Skin of body (tissue), 2 donors: ENCODE measurements around the gene CRIP1. TPM values are rescaled to one million over a fixed set of nuclear protein-coding genes. Genes with fewer than 3 reads are reported as not detected.

ENCODE experiments used
- DNase-seq: peaks from one replicate; lab custom pipeline; 2025; lab: John Stamatoyannopoulos, UW
- total RNA-seq: library from RNA; depleted of rRNA; stranded (reverse); fragments of >200 nt; gene quantifications from one replicate; pipeline ENCODE4 v1.2.3, GENCODE V29; 2014

The CRIP1 gene
- total RNA-seq, 1 donor from 2014 or later: 10.5 TPM

DNA sequence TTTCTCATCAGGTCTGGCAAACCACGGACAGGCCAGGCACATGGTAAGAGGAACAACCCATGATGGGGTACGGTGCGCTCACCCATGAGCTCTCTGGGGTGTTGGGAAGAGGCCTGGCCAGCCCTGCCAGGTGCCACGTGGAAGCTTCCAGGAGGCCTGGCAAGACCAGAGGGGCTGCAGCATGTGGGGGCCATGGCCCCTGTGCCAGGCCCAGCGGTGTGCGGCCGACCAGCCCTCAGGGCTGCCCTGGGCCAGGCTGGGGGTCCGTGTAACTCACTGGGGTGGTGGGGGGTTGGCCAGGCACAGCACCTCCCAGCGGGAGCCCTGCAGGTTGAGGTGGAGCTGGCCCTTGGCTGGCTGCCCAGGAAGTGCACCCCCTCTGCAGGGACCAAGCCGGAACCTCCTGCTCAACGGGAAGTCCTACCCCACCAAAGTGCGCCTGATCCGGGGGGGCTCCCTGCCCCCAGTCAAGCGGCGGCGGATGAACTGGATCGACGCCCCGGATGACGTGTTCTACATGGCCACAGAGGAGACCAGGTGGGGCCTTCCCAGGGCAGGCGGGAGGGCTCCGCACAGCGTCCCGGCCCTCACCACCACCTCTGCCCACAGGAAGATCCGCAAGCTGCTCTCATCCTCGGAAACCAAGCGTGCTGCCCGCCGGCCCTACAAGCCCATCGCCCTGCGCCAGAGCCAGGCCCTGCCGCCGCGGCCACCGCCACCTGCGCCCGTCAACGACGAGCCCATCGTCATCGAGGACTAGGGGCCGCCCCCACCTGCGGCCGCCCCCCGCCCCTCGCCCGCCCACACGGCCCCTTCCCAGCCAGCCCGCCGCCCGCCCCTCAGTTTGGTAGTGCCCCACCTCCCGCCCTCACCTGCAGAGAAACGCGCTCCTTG lies 17.0 kb upstream of the CRIP1 start:
- DNase-seq: no peak

DNA sequence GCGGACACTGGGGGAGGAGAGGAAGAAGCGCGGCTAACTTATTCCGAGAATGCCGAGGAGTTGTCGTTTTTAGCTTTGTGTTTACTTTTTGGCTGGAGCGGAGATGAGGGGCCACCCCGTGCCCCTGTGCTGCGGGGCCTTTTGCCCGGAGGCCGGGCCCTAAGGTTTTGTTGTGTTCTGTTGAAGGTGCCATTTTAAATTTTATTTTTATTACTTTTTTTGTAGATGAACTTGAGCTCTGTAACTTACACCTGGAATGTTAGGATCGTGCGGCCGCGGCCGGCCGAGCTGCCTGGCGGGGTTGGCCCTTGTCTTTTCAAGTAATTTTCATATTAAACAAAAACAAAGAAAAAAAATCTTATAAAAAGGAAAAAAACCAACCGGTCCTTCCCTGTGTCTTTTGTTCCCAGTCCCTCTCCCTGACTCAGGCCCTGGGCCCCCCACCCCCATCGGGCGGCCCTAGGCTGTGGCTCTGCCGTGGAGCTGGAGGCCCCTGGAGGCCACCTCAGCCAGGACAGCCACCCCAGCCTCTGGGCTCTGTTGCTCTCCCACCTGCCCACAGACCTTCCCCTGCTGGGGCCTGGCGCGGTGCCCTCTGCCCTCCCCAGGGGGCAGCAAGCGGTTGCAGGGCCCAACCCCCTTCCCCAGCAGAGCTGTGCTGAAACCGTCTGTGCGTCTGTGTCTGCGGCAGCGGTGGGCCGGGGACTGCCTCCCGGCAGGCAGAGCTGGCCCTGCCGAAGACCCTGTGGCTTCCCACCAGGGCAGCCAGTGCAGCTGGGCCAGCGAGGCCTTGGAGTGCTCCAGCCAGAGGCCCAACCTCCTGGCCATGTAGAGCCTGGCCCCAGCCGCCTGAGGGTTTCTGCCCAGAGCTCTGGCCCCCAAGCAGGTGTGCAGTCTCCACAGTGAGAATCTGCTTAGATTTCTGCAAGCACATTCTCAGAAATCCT lies 16.1 kb upstream of the CRIP1 start:
- no peak for DNase-seq

DNA sequence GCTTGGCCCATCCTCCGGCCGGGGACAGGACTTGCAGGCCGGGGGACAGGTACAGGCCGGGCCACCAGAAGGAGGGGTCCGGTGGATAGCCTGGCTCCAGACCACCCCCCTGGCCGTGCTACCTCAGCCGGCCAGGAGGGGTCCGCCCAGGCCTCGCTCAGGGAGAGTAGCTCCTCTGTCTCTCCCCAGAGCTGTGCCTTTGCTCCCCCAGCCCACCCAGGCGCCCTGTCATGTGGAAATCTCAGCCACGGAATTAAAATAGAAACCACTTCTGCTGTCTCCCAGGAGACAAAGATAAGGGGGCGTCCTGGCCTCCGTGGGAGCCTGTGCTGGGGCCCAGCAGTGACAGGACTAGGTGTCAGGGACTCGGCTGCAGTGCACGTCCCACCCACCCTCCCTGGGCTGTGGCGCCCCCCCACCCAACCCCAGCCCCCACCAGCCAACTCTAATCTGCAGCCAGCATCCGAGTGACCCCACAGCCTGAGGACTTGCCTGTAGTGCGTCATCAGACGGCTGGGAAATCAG lies 15.3 kb upstream of the CRIP1 start:
- no peak for DNase-seq

DNA sequence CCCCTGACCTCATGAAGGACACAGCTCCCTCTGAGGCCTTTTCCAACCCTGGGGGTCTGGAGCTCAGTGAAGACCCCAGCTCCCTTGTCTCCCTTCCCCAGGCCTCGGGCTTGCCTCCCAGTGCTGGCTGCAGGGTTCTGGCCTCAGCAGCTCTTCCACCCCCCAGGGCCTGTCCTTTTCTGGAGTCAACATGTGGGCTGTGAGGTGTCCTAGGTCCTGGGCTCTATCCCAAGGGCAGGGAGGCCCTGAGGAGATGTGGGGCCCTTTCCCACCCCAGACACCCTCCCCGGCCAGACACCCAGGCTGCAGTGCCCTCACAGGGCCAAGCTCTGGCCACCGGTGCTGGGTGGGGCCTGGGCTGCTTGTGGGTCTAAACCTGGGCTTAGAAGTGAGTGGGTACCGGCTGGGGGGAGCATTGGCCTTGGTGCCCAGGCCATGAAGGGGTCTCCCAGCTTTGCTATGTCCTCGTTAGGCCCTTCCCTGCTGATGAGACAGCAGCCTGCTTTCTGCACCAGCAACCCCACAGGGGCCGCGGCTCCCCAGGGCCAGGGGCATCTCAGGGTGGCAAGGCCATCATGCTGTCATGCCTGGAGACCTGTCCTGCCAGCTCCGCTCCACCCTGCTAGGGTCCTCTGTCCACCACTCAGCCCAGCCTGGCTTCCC lies 14.7 kb upstream of the CRIP1 start:
- no peak for DNase-seq

DNA sequence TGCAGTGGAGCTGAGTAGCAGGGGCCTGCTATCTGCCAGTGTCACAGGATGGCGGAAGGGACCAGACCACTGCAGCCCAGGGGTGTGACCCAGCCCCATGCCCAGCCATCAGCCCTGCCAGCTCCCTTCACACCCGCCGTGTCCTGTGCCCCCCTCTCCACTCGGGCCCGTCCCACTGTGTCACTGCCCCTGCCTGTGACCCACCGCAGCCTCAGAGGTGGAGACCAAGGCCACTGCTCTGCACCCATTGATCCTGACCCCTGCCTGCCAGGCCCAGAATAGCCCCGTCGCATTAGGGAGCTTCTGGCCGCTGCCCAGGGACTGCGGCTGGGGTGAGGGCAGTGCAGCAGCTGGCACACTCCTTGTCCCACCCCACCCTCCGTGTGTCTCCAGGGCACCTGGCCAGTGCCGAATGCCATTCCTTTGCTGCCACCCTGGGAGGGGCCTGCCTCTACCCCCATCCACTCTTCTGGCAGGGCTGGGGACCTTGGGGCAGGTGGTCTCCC lies 14.1 kb upstream of the CRIP1 start:
- DNase-seq: no peak

DNA sequence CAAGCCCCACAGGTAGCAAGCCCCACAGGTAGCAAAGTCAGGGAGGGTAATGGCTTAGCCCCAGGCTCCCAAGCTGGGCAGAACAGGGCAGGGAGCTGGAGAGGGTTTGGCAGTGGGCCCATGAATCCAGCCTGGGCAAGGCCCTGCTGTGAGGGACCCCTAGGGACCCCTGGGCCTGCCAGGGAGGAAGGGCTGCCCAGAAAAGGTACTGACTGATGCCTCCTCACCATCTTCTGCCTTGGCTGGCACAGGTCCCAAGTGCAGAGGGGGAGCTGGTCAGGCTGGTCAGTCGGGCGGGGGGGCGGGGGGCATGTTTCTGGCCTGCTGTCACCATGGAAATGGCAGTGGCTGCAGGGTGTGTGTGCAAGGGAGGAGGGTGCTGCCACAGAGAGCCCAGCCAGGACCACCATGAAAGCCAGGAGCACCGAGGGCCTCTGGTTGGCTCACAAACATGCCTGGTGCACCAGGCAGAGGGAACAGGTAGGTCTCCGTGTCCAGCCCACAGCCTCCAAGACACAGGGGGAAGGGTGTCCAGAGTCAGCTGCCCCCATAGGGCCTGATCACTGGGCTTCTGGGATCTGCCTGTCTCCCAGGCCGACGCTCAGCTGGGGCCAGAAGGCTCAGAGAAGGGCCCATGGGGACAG lies 13.5 kb upstream of the CRIP1 start:
- no peak for DNase-seq

DNA sequence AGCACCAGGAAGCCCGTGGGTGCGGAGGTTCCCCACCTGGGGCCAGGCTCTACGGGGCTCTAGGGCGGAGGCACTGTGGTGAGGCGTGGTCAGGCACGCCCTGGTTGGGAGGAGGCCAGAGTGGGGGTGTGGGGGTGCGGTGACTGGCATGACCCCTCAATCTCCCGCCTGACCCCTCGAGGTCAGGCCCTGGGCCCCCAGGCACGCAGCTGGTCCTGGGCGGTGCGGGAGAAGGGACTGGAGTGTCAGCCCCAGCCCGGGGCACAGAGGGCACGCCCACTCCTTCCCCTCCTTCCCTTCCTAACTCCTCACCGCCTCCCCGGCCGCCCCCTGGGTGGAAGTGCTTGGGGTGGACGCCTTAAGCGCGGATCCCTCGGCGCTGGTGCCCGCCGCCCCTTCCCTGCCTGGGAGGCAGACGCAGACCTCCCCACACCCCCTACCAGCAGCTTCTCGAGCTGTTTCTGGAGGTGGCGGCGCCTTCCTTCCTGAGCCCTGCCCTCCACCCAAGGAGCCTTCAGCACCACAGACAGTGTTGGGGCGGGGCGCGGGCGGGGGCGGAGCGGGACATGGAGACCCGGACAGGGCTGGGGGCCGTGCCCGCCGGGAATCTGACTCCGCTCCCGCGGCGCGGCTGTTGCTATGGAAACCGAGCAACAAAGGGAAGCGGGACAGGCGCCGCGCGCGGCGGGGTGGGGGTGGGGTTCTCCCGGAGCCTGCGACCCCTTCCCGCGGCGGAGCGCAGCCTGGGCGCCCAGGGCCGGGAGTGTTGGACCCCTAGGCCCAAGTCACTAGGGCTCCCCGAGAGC lies 12.8 kb upstream of the CRIP1 start:
- DNase-seq: peak; percentile 70

DNA sequence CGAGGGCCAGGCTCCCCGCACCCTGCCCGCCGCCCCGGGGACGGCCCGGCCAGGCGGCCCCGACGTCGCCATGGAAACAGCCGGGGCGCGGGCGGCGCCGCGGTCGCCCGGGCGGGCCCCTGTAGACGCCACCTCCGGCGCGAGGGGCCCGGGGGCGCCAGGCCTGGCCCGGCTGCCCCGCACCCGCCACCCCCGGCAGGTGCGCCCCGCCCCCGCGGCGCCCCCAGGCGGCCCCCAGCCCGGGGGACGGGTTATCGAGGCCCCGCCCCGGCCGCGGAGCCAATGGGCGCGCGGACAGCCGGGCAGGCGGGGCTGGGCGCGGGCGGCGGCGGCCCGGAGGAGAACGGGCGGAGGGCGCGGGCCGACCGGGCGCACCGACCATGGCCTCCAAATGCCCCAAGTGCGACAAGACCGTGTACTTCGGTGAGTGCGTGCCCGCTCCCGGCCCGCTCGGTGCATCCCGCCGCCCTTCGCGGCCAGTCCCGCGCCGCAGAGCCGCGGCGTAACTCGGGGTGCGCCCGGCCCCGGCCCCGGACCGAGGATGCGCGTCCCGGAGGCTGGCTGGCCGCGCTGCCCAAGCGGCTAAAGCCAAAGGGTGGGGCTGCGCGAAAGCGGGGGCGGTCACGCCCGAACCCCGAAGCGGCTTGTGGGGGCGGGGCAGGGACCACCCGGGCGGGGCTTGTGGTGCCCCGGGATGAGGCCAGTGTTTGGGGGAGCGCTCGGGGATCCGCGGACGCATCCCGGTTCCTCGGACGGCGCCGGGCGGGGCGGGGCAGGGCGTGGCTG lies 12.0 kb upstream of the CRIP1 start, which contains the start of gene CRIP2:
TSS of gene CRIP2 (plus strand) at position 339 of the 786 bp plus-strand sequence. CDS start at position 381, 42 bp downstream.
- DNase-seq: no peak

DNA sequence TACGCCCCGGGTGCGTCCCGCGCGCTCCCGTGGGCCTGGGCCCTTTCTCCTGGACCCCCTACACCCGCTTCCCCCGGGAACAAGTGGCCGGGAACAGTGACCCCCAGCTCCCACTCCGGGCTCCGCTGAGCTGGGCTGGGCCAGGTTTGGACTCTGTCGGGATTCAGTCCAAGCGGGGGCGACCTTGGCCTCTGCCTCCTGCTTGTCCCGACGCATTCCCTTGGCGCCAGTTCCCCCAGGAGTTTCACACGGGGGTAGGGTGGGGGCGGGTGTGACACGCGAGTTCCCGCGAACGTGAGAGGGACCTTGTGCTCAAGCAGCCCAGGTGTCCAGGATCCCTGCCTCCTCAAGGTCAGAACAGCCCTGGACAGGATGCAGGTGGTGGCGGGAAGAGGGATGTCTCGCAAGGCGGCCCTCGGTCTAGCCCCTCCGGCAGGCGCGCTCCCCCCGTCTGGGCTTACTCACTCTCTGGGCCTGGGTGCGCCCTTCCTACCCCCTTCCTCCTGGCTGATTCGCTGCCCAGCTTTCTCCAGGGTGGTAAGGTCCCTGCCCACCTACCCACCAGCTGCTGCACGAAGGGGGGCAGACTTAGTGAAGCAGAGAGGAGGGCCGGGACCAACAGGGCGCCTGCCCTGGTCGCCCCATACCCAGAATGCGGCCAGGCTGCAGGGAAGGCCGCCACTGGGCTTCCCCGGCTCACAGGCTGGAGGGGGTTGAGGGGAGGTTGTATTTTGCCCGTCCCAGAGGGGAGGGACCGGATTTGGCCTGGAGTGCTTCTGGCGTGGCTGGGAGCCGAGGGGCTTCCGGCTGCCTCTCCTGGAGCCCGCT lies 11.2 kb upstream of the CRIP1 start:
- DNase-seq: peak; percentile 33

DNA sequence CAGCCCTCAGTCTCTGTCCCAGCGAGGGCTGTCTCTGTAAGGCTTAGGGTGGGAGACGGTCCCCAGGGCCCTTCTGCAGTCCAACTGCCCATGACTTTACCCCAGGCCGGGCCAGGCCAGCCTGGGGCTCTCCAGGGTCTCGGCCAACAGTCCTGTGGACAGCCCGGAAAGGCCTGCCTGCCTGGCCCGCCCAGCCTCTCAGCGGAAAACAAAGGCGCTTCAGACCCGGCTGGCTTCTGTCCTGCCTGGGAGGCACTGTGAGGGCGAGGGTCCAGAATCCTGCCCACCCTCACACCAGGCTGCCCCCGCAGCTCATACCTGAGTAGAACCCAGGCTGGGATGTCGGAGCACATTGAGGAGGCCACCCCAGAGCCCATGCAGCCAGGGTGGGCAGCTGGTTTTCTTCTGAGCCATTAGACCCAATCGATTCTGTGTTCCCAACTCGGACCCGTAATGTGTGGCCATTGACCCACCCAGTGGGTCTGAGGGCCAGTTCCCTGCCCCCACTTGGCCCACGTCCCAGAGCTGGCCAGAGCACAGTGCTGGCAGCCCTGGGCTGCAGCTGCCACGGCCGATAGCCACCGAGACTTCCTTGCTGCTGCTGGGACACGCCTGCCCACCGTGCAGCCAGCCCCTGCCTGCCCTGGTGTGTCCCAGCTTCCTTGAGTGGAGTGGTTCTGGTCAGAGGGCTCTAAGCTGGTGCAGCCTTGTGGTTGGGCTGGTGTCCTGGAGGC lies 10.4 kb upstream of the CRIP1 start:
- no peak for DNase-seq

DNA sequence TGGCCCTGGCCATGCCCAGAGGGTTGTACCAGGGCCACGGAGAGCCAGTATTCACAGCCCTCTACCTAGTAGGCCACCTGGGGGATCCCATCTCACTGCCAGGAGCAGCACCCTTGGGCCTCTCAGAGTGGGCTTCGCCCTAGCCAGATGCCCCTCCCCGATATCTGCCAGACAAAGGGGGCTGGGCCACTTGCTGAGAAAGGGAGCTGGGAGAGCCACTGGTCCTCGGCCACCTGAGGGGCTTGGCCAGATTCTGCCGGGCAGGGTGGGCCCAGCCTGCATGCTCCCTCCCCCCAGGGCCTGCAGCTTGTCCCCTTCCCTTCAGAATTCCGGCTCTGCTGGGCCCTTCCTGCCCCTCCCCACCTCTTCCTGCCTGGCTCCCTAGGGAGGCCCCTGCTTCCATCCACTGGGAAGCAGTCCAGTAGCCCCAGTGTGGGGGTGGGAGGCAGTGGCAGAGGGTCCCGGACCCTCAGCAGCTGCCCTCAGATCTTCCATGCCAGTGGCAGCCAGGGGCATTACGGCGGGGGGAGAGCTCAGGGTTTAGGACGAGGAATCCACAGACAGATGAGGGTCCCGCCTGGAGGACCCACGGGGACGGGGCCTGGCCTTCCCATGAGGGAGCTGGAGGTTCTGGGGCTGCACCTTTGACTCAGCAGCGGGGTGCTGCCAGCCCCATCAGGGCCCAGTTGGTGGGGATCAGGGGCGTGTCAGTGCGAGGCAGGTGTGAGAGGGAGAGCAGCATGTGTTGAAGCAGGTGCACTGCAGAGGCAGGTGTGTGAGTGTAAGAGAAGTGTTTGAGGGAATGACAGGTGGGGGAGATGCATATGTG lies 9.6 kb upstream of the CRIP1 start:
- no peak for DNase-seq

DNA sequence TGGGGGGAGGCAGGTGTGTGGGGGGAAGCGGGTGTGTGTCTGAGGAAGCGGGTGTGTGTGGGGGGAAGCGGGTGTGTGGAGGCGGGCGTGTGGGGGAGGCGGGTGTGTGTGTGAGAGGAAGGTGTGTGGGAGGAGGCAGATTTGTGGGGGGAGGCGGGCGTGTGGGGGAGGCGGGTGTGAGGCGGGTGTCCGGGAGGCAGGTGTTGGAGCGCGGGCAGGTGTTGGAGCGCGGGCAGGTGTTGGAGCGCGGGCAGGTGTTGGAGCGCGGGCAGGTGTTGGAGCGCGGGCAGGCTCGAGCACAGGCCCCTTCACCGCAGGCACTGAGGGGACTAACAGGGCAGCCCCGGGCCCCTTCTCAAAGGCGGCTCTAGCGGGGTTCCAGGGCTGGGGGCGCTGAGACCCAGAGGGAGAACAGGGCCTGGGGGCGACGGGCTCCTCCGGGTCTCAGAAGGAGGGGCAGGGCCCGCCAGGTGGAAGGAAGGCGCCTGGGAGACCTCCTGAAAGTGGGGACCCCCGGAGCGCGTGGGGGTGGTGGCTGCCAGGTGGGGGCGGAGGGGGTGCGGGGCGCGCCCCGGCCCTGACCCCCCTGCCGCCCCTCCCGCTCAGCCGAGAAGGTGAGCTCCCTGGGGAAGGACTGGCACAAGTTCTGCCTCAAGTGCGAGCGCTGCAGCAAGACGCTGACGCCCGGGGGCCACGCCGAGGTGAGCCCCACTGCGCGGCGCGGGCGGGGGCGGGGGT lies 8.9 kb upstream of the CRIP1 start:
- DNase-seq: no peak

DNA sequence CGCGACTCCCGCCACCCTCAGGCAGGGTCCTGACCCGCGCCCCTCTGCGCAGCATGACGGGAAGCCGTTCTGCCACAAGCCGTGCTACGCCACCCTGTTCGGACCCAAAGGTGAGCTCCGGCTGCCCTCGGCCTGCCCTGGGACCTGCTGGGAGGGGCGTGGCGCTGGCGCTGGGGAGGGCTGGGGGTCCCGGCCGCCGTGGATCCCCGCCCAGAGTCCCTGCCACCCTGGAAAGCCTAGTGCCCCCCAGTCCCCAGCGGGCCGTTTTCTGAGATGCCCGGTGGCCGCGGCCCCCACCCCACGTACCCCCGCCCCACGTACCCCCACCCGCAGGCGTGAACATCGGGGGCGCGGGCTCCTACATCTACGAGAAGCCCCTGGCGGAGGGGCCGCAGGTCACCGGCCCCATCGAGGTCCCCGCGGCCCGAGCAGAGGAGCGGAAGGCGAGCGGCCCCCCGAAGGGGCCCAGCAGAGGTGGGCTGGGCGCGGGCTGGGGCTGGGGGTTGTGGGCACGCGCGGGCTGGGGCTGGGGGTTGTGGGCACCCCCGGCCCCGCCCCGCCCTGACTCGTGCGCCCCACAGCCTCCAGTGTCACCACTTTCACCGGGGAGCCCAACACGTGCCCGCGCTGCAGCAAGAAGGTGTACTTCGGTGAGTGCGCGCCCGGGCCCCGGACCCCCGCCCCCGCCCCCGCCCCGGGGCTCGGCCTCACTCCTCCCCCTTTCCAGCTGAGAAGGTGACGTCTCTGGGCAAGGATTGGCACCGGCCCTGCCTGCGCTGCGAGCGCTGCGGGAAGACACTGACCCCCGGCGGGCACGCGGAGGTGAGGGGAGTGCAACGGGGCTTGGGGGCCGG lies 8.1 kb upstream of the CRIP1 start:
- no peak for DNase-seq

DNA sequence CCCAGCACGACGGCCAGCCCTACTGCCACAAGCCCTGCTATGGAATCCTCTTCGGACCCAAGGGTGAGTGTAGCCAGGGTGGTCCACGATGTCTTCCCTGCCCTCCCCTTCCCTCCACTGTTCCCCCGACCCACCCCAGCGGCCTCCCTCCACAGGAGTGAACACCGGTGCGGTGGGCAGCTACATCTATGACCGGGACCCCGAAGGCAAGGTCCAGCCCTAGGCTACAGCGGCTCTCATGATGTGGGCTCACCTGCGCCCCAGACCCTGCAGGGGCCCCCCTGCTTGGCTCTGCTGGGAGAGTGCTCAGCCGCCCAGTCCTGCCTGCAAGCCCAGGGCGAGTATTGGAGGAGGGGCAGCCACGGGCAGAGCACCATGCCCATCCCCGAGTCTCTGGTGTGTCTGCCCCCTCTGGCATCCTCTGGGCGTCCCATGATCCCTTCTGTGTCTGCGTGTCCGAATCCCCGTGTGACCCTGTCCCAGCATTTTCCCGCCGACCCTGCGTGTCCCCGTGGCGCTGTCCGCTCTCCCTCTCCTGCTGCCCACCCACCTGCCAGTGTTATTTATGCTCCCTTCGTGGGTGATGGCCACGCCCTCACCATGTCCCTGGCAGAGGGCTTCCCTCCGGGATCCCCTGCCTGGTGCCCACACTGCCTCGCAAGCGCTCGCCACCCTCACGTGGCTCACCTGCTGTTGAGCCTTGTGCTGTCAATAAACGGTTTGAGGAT lies 7.1 kb upstream of the CRIP1 start:
- DNase-seq: no peak
